ENCODE measurements around the gene NAPA. TPM values are rescaled to one million over a fixed set of nuclear protein-coding genes. Genes with fewer than 3 reads are reported as not detected.

The NAPA gene
- polyA plus RNA-seq, 1 experiment, result 84.1 TPM

- DNase-seq (ENCODE audit: low read depth, low spot score), result no peak
- H3K27ac ChIP-seq (ENCODE audit: low read depth, low read length), result no peak overlapping the region
- TF ChIP-seq, protein P1, sequence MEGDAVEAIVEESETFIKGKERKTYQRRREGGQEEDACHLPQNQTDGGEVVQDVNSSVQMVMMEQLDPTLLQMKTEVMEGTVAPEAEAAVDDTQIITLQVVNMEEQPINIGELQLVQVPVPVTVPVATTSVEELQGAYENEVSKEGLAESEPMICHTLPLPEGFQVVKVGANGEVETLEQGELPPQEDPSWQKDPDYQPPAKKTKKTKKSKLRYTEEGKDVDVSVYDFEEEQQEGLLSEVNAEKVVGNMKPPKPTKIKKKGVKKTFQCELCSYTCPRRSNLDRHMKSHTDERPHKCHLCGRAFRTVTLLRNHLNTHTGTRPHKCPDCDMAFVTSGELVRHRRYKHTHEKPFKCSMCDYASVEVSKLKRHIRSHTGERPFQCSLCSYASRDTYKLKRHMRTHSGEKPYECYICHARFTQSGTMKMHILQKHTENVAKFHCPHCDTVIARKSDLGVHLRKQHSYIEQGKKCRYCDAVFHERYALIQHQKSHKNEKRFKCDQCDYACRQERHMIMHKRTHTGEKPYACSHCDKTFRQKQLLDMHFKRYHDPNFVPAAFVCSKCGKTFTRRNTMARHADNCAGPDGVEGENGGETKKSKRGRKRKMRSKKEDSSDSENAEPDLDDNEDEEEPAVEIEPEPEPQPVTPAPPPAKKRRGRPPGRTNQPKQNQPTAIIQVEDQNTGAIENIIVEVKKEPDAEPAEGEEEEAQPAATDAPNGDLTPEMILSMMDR (IDR thresholded peaks at IDR 0.05; ENCODE audit: low read depth, low read length), result no peak
- no peak overlapping the region for H3K4me3 ChIP-seq (ENCODE audit: low read depth, low read length)
- no peaks in the 10 kb centered on the region; the same call in 1 of the 2 replicates for H3K9me3 ChIP-seq (ENCODE audit: control insufficient read depth, insufficient read depth, low read length)
- POLR2A ChIA-PET, result interaction anchor here (0.7 kb wide), 1 partner anchor 69 kb away, joined by 5 read pairs; no protein-coding TSS in a partner anchor
- H3K27me3 ChIP-seq (ENCODE audit: control insufficient read depth, insufficient read depth, low read length), result peaks cover 12% of the 10 kb centered on the region
- CTCF ChIA-PET, result interaction anchor here (1.6 to 3.7 kb wide), 2 partner anchors 14 to 45 kb away, joined by 7 to 19 read pairs; partner anchors contain the start of genes KPTN and NAPA
Measured at GRCh38 chr19:47529018-47529742, 14.3 kb upstream of the NAPA start.

- ChIA-PET CTCF (no interaction called here), POLR2A (no interaction called here)
- H3K27me3 ChIP-seq (ENCODE audit: control insufficient read depth, insufficient read depth, low read length), result peaks cover 18% of the 10 kb centered on the region
- no peak overlapping the region for H3K27ac ChIP-seq (ENCODE audit: low read depth, low read length)
- no peaks in the 10 kb centered on the region; the same call in 1 of the 2 replicates for H3K9me3 ChIP-seq (ENCODE audit: control insufficient read depth, insufficient read depth, low read length)
- TF ChIP-seq, protein P1 (IDR thresholded peaks at IDR 0.05; ENCODE audit: low read depth, low read length), result no peak
- H3K4me3 ChIP-seq (ENCODE audit: low read depth, low read length), result no peak overlapping the region
- no peak for DNase-seq (ENCODE audit: low read depth, low spot score)
Measured at GRCh38 chr19:47526798-47527197, 11.9 kb upstream of the NAPA start.

GRCh38 chr19:47523473-47523872 lies 8.6 kb upstream of the NAPA start:
- Histone ChIP-seq H3K27ac (ENCODE audit: low read depth, low read length) (no peak overlapping the region), H3K9me3 (ENCODE audit: control insufficient read depth, insufficient read depth, low read length) (no peaks in the 10 kb centered on the region), H3K27me3 (ENCODE audit: control insufficient read depth, insufficient read depth, low read length) (peaks cover 31% of the 10 kb centered on the region), H3K4me3 (ENCODE audit: low read depth, low read length) (no peak overlapping the region)
- TF ChIP-seq, protein P1 (IDR thresholded peaks at IDR 0.05; ENCODE audit: low read depth, low read length), result no peak
- ChIA-PET CTCF (interaction anchor here (0.6 to 1.0 kb wide), 3 partner anchors 8 to 981 kb away, joined by 3 to 8 read pairs (median 4); partner anchors contain the start of gene DHX34), POLR2A (interaction anchor here (0.6 kb wide), 2 partner anchors 49 to 78 kb away, joined by 3 to 5 read pairs; no protein-coding TSS in a partner anchor)
- no peak for DNase-seq (ENCODE audit: low read depth, low spot score)

DNA sequence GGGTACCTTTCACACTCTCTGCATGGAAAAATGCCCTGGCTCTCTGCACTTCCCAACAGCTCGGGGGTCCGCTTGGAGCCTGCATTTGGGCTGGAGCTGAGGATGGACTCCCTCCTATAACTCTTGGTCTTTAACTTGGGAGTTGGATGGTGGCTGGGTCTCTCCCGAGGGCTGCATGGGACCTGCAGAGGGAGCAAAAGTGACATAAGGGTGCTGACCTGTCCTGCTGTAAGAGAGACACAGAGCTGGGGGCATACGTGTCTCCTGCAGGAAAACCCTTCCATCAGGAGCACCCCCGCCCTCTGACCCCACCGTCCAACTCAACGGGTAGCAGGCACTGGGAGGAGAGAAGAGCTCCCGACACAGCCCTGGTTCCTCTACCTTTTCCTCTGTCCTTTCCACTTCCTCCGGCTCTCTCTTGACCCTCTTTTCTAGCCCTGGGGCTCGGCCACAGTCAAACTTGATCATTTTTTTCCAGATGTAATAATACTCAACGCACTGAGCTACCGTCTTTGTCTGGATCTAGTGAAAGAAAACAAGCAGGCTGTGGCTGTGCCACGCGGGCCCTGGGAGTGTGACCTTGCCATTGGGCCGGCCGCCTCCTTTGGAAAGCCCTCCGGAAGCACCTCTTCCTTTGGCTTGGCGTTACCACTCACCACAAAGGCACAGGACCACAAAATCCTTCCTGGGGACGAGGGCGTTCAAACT lies 6.8 kb upstream of the NAPA start:
- CTCF ChIA-PET, result interaction anchor here (0.6 kb wide), 1 partner anchor 87 kb away, joined by 3 read pairs; no protein-coding TSS in a partner anchor
- no peak overlapping the region for H3K27ac ChIP-seq (ENCODE audit: low read depth, low read length)

More for the DNA sequence above, 6.8 kb upstream of the NAPA start:
- POLR2A ChIA-PET, result no interaction called here
- TF ChIP-seq, protein P1 (IDR thresholded peaks at IDR 0.05; ENCODE audit: low read depth, low read length), result no peak
- H3K27me3 ChIP-seq (ENCODE audit: control insufficient read depth, insufficient read depth, low read length), result peaks cover 35% of the 10 kb centered on the region
- no peaks in the 10 kb centered on the region for H3K9me3 ChIP-seq (ENCODE audit: control insufficient read depth, insufficient read depth, low read length)
- no peak overlapping the region for H3K4me3 ChIP-seq (ENCODE audit: low read depth, low read length)
- DNase-seq (ENCODE audit: low read depth, low spot score), result no peak
